Ovary (tissue), 10 donors: ENCODE measurements around the gene NDN. TPM values are rescaled to one million over a fixed set of nuclear protein-coding genes. Genes with fewer than 3 reads are reported as not detected.
"Not testable (repeated sequence)": the region's sequence is repeated elsewhere in the genome, so short reads cannot be mapped to it uniquely, and the experiment has no call there.

Source experiments
- DNase-seq, 5 donors: peaks; one replicate each; pipeline ENCODE4 v3.0.0-alpha.2; 2019 to 2020
- H3K27ac ChIP-seq, 2 donors: fragments of 200-600 bp; one replicate each; pipeline versions ENCODE4 v1.5.1 to v1.8.0; 2019 to 2022
- H3K27me3 ChIP-seq: fragments of 200-600 bp; one replicate; pipeline ENCODE4 v1.8.0; 2022
- H3K36me3 ChIP-seq: fragments of 200-600 bp; sonication (generic); one replicate; pipeline ENCODE4 v1.5.1; 2019
- H3K4me1 ChIP-seq: one replicate; pipeline ENCODE4 v1.8.1; 2013; ENCODE audit warnings: mild to moderate bottlenecking, moderate library complexity; ENCODE audit not compliant: insufficient read depth
- H3K4me3 ChIP-seq: fragments of 200-600 bp; sonication (generic); one replicate; pipeline ENCODE4 v1.5.1; 2017
- H3K9me3 ChIP-seq, 2 donors: fragments of 200-600 bp in 1 of 2; sonication (generic) in 1 of 2; one replicate each; pipeline versions ENCODE4 v1.5.1 to v1.8.1; 2013 to 2019; ENCODE audit warnings: mild to moderate bottlenecking in 1 of 2, moderate library complexity in 1 of 2
- CTCF ChIP-seq, 3 donors: fragments of 450-650 bp in 2 of 3; fragments of 200-600 bp in 1 of 3; IDR thresholded peaks; one replicate each; pipeline versions ENCODE4 v1.5.1 to v1.8.0; 2016 to 2022; ENCODE audit warnings: antibody characterized with exemption in 3 of 3, mild to moderate bottlenecking in 1 of 3
- EP300 ChIP-seq: sonication (generic); formaldehyde crosslinking; IDR thresholded peaks from one replicate; pipeline ENCODE4 v1.6.1; 2017; ENCODE audit warnings: antibody characterized with exemption
- POLR2A ChIP-seq: fragments of 450-650 bp; IDR thresholded peaks from one replicate; pipeline ENCODE4 v1.6.1; 2017; ENCODE audit warnings: antibody characterized with exemption, mild to moderate bottlenecking, moderate library complexity
- WGBS, 3 donors: extraction: QIAGEN DNeasy Blood & Tissue Kit in 1 of 3; methylation state at CpG; one replicate each; pipeline versions ENCODE4 v1.1.5 to v1.1.7; 2013 to 2017; 5-methylcytosine and 5-hydroxymethylcytosine counted together
- intact Hi-C, 4 donors: fragments of 100-400 bp; cut with DNase I; formaldehyde crosslinking; loops; one replicate each; pipeline versions ENCODE4 v1.11.0 to v1.15.1; 2022 to 2023
- long read RNA-seq, 3 donors: library from polyadenylated mRNA in 2 of 3; unstranded in 2 of 3; transcript quantifications; one replicate each; pipeline ENCODE4 v2.0.0 and lab custom pipeline, GENCODE V29; 2021 to 2026
- polyA plus RNA-seq, 2 donors: library from polyadenylated mRNA; stranded (reverse); fragments of 200-250 nt in 1 of 2; fragments of 350-450 nt in 1 of 2; fragmentation: Illumina TruSeq in 1 of 2; extraction: RNeasy Lipid Tissue Mini Kit (QIAGEN cat#74804) in 1 of 2; gene quantifications; one replicate each; pipeline ENCODE4 v1.2.3, GENCODE V29; 2013 to 2014
- total RNA-seq, 7 donors: library from RNA; depleted of rRNA in 2 of 7; stranded (reverse); fragments of >200 nt in 2 of 7; fragmentation: NEBNext Ultra II Directional in 3 of 7; extraction: Animal tissue kit (Norgen Biotek cat#: 25700) in 3 of 7; gene quantifications; one replicate each; pipeline versions ENCODE4 v1.1.0 to v1.2.4, GENCODE V29; 2016 to 2023
- donor health status: DM: no; HTN: no; CAD: no; lungs with moderate emphysema.
- donor health status: DM: no; HTN: no; CAD: no.
- donor health status: Bipolar disorder and iron deficiency.
- donor health status: DM: yes; HTN: yes; CAD: no.
- donor health status: DM: no; HTN: no; CAD: no.
- donor health status: DM: yes; HTN: yes; CAD: no.

Gene NDN, protein sequence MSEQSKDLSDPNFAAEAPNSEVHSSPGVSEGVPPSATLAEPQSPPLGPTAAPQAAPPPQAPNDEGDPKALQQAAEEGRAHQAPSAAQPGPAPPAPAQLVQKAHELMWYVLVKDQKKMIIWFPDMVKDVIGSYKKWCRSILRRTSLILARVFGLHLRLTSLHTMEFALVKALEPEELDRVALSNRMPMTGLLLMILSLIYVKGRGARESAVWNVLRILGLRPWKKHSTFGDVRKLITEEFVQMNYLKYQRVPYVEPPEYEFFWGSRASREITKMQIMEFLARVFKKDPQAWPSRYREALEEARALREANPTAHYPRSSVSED
- total RNA-seq (100 to 1,000 TPM in 5 of 7 donors, 10 to 100 TPM in 2; 85.6 to 137 (median 112) TPM), polyA plus RNA-seq (100 to 1,000 TPM in 1 of 2 donors, 10 to 100 TPM in 1; 77.9 to 105 TPM)
- long read RNA-seq, donor 1, transcript NDN-202 (1 exons, 1,627 nt), result major isoform, 14 of 14 reads
- long read RNA-seq, donor 1, partial matches to known transcripts, result 0 of 14 reads
- long read RNA-seq, donor 1, other reads (novel, unspliced or antisense), result 0 of 14 reads
- long read RNA-seq, donor 2, transcript NDN-202 (1 exons, 1,627 nt), result major isoform, 113 of 114 reads
- long read RNA-seq, donor 2, partial matches to known transcripts, result 0 of 114 reads
- long read RNA-seq, donor 2, other reads (novel, unspliced or antisense), result 0 of 114 reads
- long read RNA-seq, donor 3, transcript NDN-202 (1 exons, 1,627 nt), result major isoform, 276 of 276 reads
- long read RNA-seq, donor 3, partial matches to known transcripts, result 0 of 276 reads
- long read RNA-seq, donor 3, other reads (novel, unspliced or antisense), result 0 of 276 reads

DNA sequence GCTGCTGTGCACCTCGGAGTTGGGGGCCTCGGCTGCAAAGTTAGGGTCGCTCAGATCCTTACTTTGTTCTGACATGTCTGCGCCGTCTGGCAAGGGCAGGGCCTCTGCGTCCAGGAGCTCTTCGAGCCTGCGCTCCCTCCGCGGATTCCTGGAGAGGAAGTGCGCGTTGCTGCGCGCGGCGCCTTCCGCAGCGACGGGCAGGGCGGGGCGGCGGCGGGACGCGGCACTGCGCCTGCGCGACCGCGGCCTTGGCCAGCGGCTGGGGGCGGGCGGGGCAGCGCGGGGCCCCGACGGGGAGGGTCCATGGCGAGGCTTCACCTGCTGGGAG is at the start of gene NDN:
NDN (minus strand) TSS at position 163 of the 328 bp plus-strand sequence; CDS start at position 75, 88 bp downstream.
- intact Hi-C loops, result no loop called here
- DNase-seq, result peak; percentile 62 to 81 (median 71)

GRCh38 chr15:23736033-23736673 is 49.0 kb upstream of the NDN start:
- Histone ChIP-seq H3K27me3 (no peaks in the 10 kb centered on the region), H3K36me3 (no peaks in the 10 kb centered on the region), H3K9me3 (no peaks in the 10 kb centered on the region), H3K4me1 (no peaks in the 10 kb centered on the region), H3K4me3 (no peak overlapping the region), H3K27ac (no peak overlapping the region)
- no peak for DNase-seq
- no peak for TF ChIP-seq POLR2A
- no peak for TF ChIP-seq EP300
- TF ChIP-seq CTCF (IDR thresholded peaks at IDR 0.05), result no peak
- WGBS, 3 donors, result 49 to 54% (median 51%) methylated on average over 5 of the region's 5 CpGs
- intact Hi-C loops, result no loop called here

More for the DNA sequence above, at the start of gene NDN:
- Histone ChIP-seq H3K36me3 (no peaks in the 10 kb centered on the region), H3K27me3 (no peaks in the 10 kb centered on the region), H3K4me1 (peaks cover 4% of the 10 kb centered on the region), H3K4me3 (peak within 1 kb of the TSS; percentile 55), H3K27ac (peak within 1 kb of the TSS in 1 of 2 donors; percentile 58), H3K9me3 (no peaks in the 10 kb centered on the region)
- 19 to 31% (median 30%) methylated on average over 38 of the region's 38 CpGs for WGBS, 3 donors
- TF ChIP-seq CTCF (IDR thresholded peaks at IDR 0.05) (no peak), EP300 (no peak), POLR2A (peak; percentile 27)

DNA sequence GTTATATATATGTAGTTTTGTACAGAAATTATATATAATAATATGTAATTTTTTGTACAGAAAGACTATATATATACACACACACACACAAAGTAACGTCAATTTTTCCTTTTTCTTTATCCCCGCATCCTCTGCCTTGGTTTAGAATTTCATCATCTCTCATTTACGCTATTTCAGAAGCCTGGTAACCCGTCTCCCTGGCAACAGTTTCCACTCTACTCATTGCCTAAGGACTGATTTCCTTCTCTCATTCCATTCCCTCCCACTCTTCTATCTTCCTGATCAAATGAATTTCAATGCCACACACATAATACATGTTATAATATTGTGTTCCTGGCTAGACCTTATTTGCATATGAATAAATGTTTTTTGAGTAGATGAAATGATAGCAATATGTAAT is 47.8 kb upstream of the NDN start:
- no peak overlapping the region for H3K27ac ChIP-seq
- H3K4me3 ChIP-seq, result no peak overlapping the region
- no peaks in the 10 kb centered on the region for H3K9me3 ChIP-seq
- no peak for DNase-seq
- H3K36me3 ChIP-seq, result no peaks in the 10 kb centered on the region
- H3K4me1 ChIP-seq, result no peaks in the 10 kb centered on the region
- 60 to 71% (median 67%) methylated on average over 4 of the region's 4 CpGs for WGBS, 3 donors
- TF ChIP-seq CTCF (IDR thresholded peaks at IDR 0.05) (no peak), POLR2A (no peak), EP300 (no peak)
- intact Hi-C loops, result no loop called here
- no peaks in the 10 kb centered on the region for H3K27me3 ChIP-seq

DNA sequence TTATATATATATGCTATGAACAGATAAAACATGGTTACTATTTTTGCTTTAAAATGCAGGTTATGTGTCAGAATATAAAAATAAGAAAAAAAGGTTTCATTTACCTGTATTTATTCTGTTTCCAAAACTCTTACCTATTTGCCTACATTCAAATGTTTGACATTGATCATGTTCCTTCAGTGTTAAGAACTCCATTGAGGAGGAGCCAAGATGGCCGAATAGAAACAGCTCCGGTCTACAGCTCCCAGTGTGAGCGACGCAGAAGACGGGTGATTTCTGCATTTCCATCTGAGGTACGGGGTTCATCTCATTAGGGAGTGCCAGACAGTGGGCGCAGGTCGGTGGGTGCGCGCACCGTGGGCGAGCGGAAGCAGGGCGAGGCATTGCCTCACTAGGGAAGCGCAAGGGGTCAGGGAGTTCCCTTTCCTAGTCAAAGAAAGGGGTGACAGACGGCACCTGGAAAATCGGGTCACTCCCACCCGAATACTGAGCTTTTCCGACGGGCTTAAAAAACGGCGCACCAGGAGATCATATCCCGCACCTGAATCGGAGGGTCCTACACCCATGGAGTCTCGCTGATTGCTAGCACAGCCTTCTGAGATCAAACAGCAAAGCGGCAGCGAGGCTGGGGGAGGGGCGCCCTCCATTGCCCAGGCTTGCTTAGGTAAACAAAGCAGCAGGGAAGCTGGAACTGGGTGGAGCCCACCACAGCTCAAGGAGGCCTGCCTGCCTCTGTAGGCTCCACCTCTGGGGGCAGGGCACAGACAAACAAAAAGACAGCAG is 27.0 kb upstream of the NDN start:
- H3K27ac ChIP-seq, intact Hi-C loops, H3K27me3 ChIP-seq, H3K4me1 ChIP-seq, DNase-seq, H3K4me3 ChIP-seq, H3K9me3 ChIP-seq, H3K36me3 ChIP-seq: not testable (repeated sequence)
- WGBS, 3 donors, result 81 to 85% (median 82%) methylated on average over 28 of the region's 28 CpGs
